Panc1 (cell line): Measurements from ENCODE around the gene TWIST2. TPM values are rescaled to one million over a fixed set of nuclear protein-coding genes. Genes with fewer than 3 reads are reported as not detected.
A peak's percentile ranks its signal among the peaks of the same experiment; 100 is the strongest.

Experiments used
- ATAC-seq: fragments of 200-7000 bp; cut with Tn5 transposase; 2 replicates; pipeline ENCODE4 v1.9.1; 2020; ENCODE audit warnings: mild to moderate bottlenecking, moderate library complexity
- BruUV-seq: library from RNA; stranded (reverse); fragments of 400-500 nt; replicated peaks from 2 replicates; lab custom pipeline; 2021; lab: Mats Ljungman, UMichigan
- CTCF ChIA-PET: fragments of 300-600 bp; sonication (Branson Sonifier 250); formaldehyde crosslinking; loops from one replicate; lab custom pipeline; 2022; ENCODE audit warnings: antibody characterized with exemption; lab: Charles Lee
- POLR2A ChIA-PET: fragments of 300-600 bp; sonication (Branson Sonifier 250); formaldehyde crosslinking; loops from one replicate; lab custom pipeline; 2022; ENCODE audit warnings: antibody characterized with exemption; lab: Charles Lee
- DNase-seq: peaks from one replicate; pipeline ENCODE4 v3.0.0-alpha.2; 2010; ENCODE audit warnings: low read depth, low spot score
- H3K27ac ChIP-seq: 2 replicates; pipeline ENCODE4 v1.5.1; 2011; ENCODE audit warnings: mild to moderate bottlenecking, low read length, inconsistent platforms
- H3K27me3 ChIP-seq: fragments of 200-500 bp; sonication (Bioruptor generic); 2 replicates; pipeline ENCODE4 v1.6.0; 2014; ENCODE audit warnings: low read length, inconsistent platforms; ENCODE audit not compliant: control insufficient read depth, insufficient read depth
- H3K36me3 ChIP-seq: fragments of 200-500 bp; sonication (Bioruptor generic); 2 replicates; pipeline ENCODE4 v1.5.1; 2014; ENCODE audit warnings: inconsistent platforms, mild to moderate bottlenecking, low read length, moderate library complexity; ENCODE audit not compliant: control insufficient read depth, insufficient read depth
- H3K4me1 ChIP-seq: 2 replicates; pipeline ENCODE4 v1.5.1; 2011; ENCODE audit warnings: inconsistent platforms, mild to moderate bottlenecking, low read length, moderate library complexity; ENCODE audit not compliant: control insufficient read depth, insufficient read depth
- H3K4me3 ChIP-seq, 2 experiments: 2 replicates each; pipeline ENCODE4 v1.5.1; 2011 to 2012; ENCODE audit warnings: low read depth in 2 of 2, low read length in 2 of 2, mild to moderate bottlenecking in 2 of 2, inconsistent platforms in 1 of 2, moderate library complexity in 1 of 2
- H3K9me3 ChIP-seq: fragments of 200-500 bp; sonication (Bioruptor generic); 2 replicates; pipeline ENCODE4 v1.5.1; 2014; ENCODE audit warnings: low read depth, mild to moderate bottlenecking, inconsistent platforms, low read length, moderate library complexity; ENCODE audit not compliant: control insufficient read depth, insufficient read depth
- CTCF ChIP-seq: fragments of 450-650 bp; IDR thresholded peaks from 2 replicates; pipeline ENCODE4 v1.5.1; 2017; ENCODE audit warnings: mild to moderate bottlenecking
- POLR2AphosphoS5 ChIP-seq: IDR thresholded peaks from 2 replicates; pipeline ENCODE4 v1.6.1; 2012; ENCODE audit warnings: mild to moderate bottlenecking, low read depth, low read length, moderate library complexity
- REST ChIP-seq, 2 experiments: IDR thresholded peaks; 2 replicates each; pipeline ENCODE4 v1.6.1; 2011 to 2012; ENCODE audit warnings: low read depth in 2 of 2, control low read depth in 1 of 2, low read length in 1 of 2, mild to moderate bottlenecking in 1 of 2, moderate library complexity in 1 of 2; ENCODE audit not compliant: insufficient read depth in 1 of 2
- SIN3A ChIP-seq: IDR thresholded peaks from 2 replicates; pipeline ENCODE4 v1.6.1; 2012; ENCODE audit warnings: low read depth, mild to moderate bottlenecking, low read length, moderate library complexity, borderline replicate concordance; ENCODE audit not compliant: insufficient read depth
- TCF7L2 ChIP-seq: IDR thresholded peaks from 2 replicates; pipeline ENCODE4 v1.6.1; 2011; ENCODE audit warnings: mild to moderate bottlenecking, low read depth, low read length, inconsistent platforms
- in situ Hi-C: cut with HindIII; loops from 2 replicates; pipeline ENCODE4 v1.10.0; 2016; ENCODE audit warnings: low sequenced_read_pairs, low pct_unique_long_range_greater_than_20kb
- intact Hi-C: fragments of 100-400 bp; cut with micrococcal nuclease; formaldehyde crosslinking; loops from one replicate; pipeline ENCODE4 v1.10.0; 2022; ENCODE audit not compliant: unreplicated experiment
- total RNA-seq: library from RNA; stranded (reverse); gene quantifications from one replicate; pipeline ENCODE4 v1.2.1, GENCODE V29; 2021; ENCODE audit not compliant: unreplicated experiment

The TWIST2 gene
- total RNA-seq, 1 experiment from 2014 or later: 4.2 TPM

- intact Hi-C loops (no loop called here), in situ Hi-C loops (no loop called here)
- Histone ChIP-seq H3K27ac (peak overlapping the region; percentile 69; the same call in 1 of the 2 replicates), H3K27me3 (no peaks in the 10 kb centered on the region), H3K36me3 (no peaks in the 10 kb centered on the region), H3K9me3 (no peaks in the 10 kb centered on the region), H3K4me3 (no peak overlapping the region), H3K4me1 (peaks cover 35% of the 10 kb centered on the region)
- ChIA-PET POLR2A (no interaction called here), CTCF (no interaction called here)
- DNase-seq (no peak), ATAC-seq (no peak)
- TF ChIP-seq CTCF (no peak), SIN3A (no peak), POLR2AphosphoS5 (no peak), REST (IDR thresholded peaks at IDR 0.05; ENCODE audit: insufficient read depth in 1 of 2, low read depth in 2 of 2, low read length in 1 of 2) (no peak), TCF7L2 (no peak)
- no TSS peak for BruUV-seq
These were observed 13.3 kb downstream of the TWIST2 start for GRCh38 chr2:238861013-238861730.

- ChIA-PET CTCF (no interaction called here), POLR2A (no interaction called here)
- in situ Hi-C loops: no loop called here
- Histone ChIP-seq H3K4me3 (no peak overlapping the region), H3K4me1 (peaks cover 41% of the 10 kb centered on the region), H3K27ac (peak overlapping the region; percentile 69; the same call in 1 of the 2 replicates), H3K27me3 (no peaks in the 10 kb centered on the region), H3K36me3 (no peaks in the 10 kb centered on the region), H3K9me3 (no peaks in the 10 kb centered on the region)
- TF ChIP-seq TCF7L2: no peak
- no peak for TF ChIP-seq REST (IDR thresholded peaks at IDR 0.05; ENCODE audit: insufficient read depth in 1 of 2, low read depth in 2 of 2, low read length in 1 of 2)
- TF ChIP-seq SIN3A: no peak
- no peak for TF ChIP-seq CTCF
- no peak for TF ChIP-seq POLR2AphosphoS5
- no peak for DNase-seq
- no TSS peak for BruUV-seq
- intact Hi-C loops: no loop called here
- ATAC-seq: no peak
These were observed 14.0 kb downstream of the TWIST2 start for GRCh38 chr2:238861766-238862315.
